Loucy (cell line): ENCODE measurements around the gene RXRA.

Experiments used
- CTCF ChIP-seq: fragments of 200-600 bp; sonication (generic); conservative IDR thresholded peaks from 2 replicates; pipeline ENCODE4 v1.5.1; 2014; ENCODE audit warnings: mild to moderate bottlenecking, antibody characterized with exemption, low read length
- EZH2phosphoT487 ChIP-seq: fragments of 200-600 bp; IDR thresholded peaks from 2 replicates; pipeline ENCODE4 v1.6.1; 2018; ENCODE audit warnings: antibody characterized with exemption, mild to moderate bottlenecking, moderate library complexity, borderline replicate concordance

DNA sequence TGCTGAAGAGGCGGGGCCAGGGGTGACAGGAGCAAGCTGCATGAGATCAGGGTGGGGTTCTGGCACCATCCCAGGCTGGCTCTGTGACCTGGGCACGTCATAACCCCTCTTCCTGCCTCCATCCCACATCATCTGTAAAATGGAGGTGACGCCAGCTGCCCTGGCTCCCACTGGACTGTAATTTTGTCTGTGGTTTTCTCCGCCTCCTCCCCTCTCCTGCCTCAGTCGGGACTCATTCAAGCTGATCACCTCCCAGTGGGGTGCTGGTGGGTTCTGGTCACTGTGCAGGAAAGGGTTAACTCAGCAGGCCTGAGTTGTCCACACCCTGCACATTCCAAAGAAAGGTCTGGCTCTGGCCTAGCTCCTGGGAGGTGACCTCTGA lies 128.2 kb downstream of the RXRA start:
- TF ChIP-seq CTCF (no peak), EZH2phosphoT487 (no peak)
